ENCODE measurements around the gene FPGS.

DNA sequence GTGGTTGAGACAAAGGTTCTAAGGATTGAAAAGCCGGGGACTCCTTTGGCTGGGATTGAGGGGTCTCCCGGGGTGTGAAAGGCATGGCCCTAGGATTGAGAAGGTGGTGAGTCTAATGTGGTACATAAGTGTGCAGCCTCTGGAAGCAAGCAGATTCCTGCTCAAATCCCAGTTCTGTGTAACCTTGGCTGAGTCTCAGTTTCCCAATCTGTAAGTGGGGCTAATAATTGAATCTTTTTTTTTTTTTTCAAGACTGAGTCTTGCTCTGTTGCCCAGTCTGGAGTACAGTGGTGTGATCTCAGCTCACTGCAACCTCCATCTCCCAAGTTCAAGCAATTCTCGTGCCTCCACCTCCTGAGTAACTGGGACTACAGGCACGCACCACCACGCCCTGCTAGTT is 30.1 kb upstream of the FPGS start:
- TF ChIP-seq, protein P1, sequence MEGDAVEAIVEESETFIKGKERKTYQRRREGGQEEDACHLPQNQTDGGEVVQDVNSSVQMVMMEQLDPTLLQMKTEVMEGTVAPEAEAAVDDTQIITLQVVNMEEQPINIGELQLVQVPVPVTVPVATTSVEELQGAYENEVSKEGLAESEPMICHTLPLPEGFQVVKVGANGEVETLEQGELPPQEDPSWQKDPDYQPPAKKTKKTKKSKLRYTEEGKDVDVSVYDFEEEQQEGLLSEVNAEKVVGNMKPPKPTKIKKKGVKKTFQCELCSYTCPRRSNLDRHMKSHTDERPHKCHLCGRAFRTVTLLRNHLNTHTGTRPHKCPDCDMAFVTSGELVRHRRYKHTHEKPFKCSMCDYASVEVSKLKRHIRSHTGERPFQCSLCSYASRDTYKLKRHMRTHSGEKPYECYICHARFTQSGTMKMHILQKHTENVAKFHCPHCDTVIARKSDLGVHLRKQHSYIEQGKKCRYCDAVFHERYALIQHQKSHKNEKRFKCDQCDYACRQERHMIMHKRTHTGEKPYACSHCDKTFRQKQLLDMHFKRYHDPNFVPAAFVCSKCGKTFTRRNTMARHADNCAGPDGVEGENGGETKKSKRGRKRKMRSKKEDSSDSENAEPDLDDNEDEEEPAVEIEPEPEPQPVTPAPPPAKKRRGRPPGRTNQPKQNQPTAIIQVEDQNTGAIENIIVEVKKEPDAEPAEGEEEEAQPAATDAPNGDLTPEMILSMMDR (IDR thresholded peaks at IDR 0.05 in 2 of 3, conservative IDR thresholded peaks at IDR 0.05 in 1 of 3; ENCODE audit: borderline replicate concordance in 1 of 3, insufficient read depth in 1 of 3, low read depth in 2 of 3, low read length in 2 of 3), result no peak
- TF ChIP-seq POLR2A (IDR thresholded peaks at IDR 0.05; ENCODE audit: borderline replicate concordance, extremely low read depth, insufficient read depth, insufficient read length) (no peak), RAD21 (IDR thresholded peaks at IDR 0.05; ENCODE audit: low read depth) (no peak), EGR1 (IDR thresholded peaks at IDR 0.05; ENCODE audit: low read depth) (no peak), YY1 (IDR thresholded peaks at IDR 0.05; ENCODE audit: extremely low read depth, insufficient replicate concordance, low read depth, low read length) (no peak), TCF7L2 (IDR thresholded peaks at IDR 0.05; ENCODE audit: borderline replicate concordance, extremely low read depth, insufficient read depth, insufficient read length) (no peak), EZH2 (IDR thresholded peaks at IDR 0.05) (no peak), POLR2AphosphoS5 (IDR thresholded peaks at IDR 0.05; ENCODE audit: low read depth, low read length) (no peak), SRF (IDR thresholded peaks at IDR 0.05; ENCODE audit: low read depth) (no peak), SP1 (IDR thresholded peaks at IDR 0.05; ENCODE audit: low read depth) (no peak), SIN3A (IDR thresholded peaks at IDR 0.05; ENCODE audit: low read depth) (no peak), ELF1 (IDR thresholded peaks at IDR 0.05; ENCODE audit: borderline replicate concordance, low read depth) (no peak), ZNF274 (IDR thresholded peaks at IDR 0.05; ENCODE audit: low read depth, low read length) (no peak)
- TF ChIP-seq, protein P2, sequence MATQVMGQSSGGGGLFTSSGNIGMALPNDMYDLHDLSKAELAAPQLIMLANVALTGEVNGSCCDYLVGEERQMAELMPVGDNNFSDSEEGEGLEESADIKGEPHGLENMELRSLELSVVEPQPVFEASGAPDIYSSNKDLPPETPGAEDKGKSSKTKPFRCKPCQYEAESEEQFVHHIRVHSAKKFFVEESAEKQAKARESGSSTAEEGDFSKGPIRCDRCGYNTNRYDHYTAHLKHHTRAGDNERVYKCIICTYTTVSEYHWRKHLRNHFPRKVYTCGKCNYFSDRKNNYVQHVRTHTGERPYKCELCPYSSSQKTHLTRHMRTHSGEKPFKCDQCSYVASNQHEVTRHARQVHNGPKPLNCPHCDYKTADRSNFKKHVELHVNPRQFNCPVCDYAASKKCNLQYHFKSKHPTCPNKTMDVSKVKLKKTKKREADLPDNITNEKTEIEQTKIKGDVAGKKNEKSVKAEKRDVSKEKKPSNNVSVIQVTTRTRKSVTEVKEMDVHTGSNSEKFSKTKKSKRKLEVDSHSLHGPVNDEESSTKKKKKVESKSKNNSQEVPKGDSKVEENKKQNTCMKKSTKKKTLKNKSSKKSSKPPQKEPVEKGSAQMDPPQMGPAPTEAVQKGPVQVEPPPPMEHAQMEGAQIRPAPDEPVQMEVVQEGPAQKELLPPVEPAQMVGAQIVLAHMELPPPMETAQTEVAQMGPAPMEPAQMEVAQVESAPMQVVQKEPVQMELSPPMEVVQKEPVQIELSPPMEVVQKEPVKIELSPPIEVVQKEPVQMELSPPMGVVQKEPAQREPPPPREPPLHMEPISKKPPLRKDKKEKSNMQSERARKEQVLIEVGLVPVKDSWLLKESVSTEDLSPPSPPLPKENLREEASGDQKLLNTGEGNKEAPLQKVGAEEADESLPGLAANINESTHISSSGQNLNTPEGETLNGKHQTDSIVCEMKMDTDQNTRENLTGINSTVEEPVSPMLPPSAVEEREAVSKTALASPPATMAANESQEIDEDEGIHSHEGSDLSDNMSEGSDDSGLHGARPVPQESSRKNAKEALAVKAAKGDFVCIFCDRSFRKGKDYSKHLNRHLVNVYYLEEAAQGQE (IDR thresholded peaks at IDR 0.05; ENCODE audit: low read depth), result no peak
